Brain microvascular endothelial cell (primary cell): ENCODE measurements around the gene HNF4A.

ENCODE experiments used
- DNase-seq: peaks from one replicate; pipeline ENCODE4 v3.0.0-alpha.2; 2020
- H3K27ac ChIP-seq: fragments of 250-450 bp; sonication (Bioruptor Pico); 2 replicates; pipeline ENCODE4 v1.5.1; 2020; ENCODE audit warnings: mild to moderate bottlenecking, moderate library complexity
- H3K27me3 ChIP-seq: fragments of 250-450 bp; sonication (Bioruptor Pico); replicated peaks from 2 replicates; pipeline ENCODE4 v1.5.1; 2020; ENCODE audit warnings: mild to moderate bottlenecking
- H3K36me3 ChIP-seq: fragments of 250-450 bp; sonication (Bioruptor Pico); replicated peaks from 2 replicates; pipeline ENCODE4 v1.5.1; 2020; ENCODE audit warnings: mild to moderate bottlenecking
- H3K4me3 ChIP-seq: 2 replicates; pipeline ENCODE4 v1.5.1; 2011; ENCODE audit warnings: low read depth, mild to moderate bottlenecking, control low read depth, low read length, moderate library complexity
- in situ Hi-C: cut with HindIII; loops from 2 replicates; pipeline ENCODE4 v1.10.0; 2017; ENCODE audit warnings: low sequenced_read_pairs, low pct_ligation_motif_present
- TF ChIP-seq, protein P1 (sequence below): IDR thresholded peaks from 2 replicates; pipeline ENCODE4 v1.5.1; 2011; ENCODE audit warnings: low read depth, mild to moderate bottlenecking, moderate library complexity, low read length, control low read depth, inconsistent platforms; ENCODE audit errors: missing control alignments

The HNF4A gene

GRCh38 chr20:44413575-44414345 is 58.3 kb downstream of the HNF4A start:
- Histone ChIP-seq H3K27ac (no peak overlapping the region), H3K4me3 (no peak overlapping the region), H3K27me3 (no peaks in the 10 kb centered on the region), H3K36me3 (no peaks in the 10 kb centered on the region)
- TF ChIP-seq, protein P1, sequence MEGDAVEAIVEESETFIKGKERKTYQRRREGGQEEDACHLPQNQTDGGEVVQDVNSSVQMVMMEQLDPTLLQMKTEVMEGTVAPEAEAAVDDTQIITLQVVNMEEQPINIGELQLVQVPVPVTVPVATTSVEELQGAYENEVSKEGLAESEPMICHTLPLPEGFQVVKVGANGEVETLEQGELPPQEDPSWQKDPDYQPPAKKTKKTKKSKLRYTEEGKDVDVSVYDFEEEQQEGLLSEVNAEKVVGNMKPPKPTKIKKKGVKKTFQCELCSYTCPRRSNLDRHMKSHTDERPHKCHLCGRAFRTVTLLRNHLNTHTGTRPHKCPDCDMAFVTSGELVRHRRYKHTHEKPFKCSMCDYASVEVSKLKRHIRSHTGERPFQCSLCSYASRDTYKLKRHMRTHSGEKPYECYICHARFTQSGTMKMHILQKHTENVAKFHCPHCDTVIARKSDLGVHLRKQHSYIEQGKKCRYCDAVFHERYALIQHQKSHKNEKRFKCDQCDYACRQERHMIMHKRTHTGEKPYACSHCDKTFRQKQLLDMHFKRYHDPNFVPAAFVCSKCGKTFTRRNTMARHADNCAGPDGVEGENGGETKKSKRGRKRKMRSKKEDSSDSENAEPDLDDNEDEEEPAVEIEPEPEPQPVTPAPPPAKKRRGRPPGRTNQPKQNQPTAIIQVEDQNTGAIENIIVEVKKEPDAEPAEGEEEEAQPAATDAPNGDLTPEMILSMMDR: no peak
- DNase-seq: no peak
- in situ Hi-C loops: no loop called here

GRCh38 chr20:44414346-44414714 is 58.8 kb downstream of the HNF4A start:
- H3K27me3 ChIP-seq: no peaks in the 10 kb centered on the region
- H3K27ac ChIP-seq: no peak overlapping the region
- TF ChIP-seq, protein P1: no peak
- no peak overlapping the region for H3K4me3 ChIP-seq
- in situ Hi-C loops: no loop called here
- no peaks in the 10 kb centered on the region for H3K36me3 ChIP-seq
- DNase-seq: no peak

DNA sequence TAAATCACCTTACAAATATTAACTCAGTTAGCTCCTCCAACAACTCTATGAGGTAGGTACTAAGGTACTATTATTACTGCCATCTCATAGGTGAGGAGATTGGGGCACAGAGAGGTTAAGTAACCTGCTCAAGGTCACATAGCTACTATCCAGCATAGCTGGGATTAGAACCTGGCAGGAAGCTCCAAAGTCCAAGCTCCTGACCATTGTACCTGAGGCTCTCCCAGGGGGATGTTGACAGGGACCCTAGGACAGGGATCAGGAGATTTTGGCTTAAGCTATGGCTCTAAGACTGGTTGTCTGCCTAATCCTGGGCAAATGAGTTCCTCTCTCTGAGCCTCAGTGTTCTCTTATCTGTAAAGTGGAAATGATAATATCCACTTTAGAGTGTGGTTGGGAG is 59.3 kb downstream of the HNF4A start:
- Histone ChIP-seq H3K4me3 (no peak overlapping the region), H3K27me3 (no peaks in the 10 kb centered on the region), H3K27ac (no peak overlapping the region), H3K36me3 (no peaks in the 10 kb centered on the region)
- in situ Hi-C loops: no loop called here
- no peak for DNase-seq
- TF ChIP-seq, protein P1: no peak

- no peak overlapping the region for H3K27ac ChIP-seq
- no peak overlapping the region for H3K4me3 ChIP-seq
- in situ Hi-C loops: no loop called here
- H3K27me3 ChIP-seq: no peaks in the 10 kb centered on the region
- TF ChIP-seq, protein P1: no peak
- DNase-seq: no peak
- H3K36me3 ChIP-seq: no peaks in the 10 kb centered on the region
These were observed 60.6 kb downstream of the HNF4A start for GRCh38 chr20:44415833-44416715.

DNA sequence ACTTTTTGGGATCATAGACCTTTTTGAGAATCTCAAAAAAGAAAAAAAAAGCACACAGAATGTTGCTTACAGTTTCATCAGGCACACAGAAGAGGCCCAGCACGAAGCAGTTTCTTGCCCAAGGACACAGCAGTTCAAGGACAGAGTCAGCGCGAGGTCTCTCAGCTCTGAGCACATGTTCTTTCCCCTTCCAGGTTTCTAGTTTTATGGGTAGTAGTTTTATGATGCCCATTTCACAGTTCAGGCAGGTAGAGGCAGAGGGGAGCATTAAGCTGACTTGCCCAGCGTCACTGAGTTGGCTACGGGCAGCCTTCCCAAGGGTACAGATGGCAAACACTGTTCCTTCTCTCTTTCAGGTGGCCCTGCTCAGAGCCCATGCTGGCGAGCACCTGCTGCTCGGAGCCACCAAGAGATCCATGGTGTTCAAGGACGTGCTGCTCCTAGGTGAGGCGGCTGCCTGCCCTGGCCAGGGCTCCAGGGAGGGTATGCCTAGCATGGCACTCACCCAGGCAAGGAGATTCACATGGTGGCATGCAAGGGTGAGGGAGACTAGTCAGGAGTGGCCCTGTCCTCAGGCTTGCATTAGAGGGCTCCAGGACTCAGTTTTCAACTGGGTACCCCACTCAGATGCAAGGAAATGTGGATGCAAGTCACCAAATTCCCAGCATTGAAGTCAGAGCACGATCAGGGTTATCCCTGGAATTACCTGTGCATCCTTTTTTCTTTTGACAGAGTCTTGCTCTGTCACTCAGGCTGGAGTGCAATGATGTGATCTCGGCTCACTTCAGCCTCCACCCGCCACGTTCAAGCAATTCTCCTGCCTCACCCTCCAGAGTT is 62.8 kb downstream of the HNF4A start:
- H3K4me3 ChIP-seq: no peak overlapping the region
- TF ChIP-seq, protein P1: no peak
- H3K27me3 ChIP-seq: no peaks in the 10 kb centered on the region
- no peaks in the 10 kb centered on the region for H3K36me3 ChIP-seq
- in situ Hi-C loops: no loop called here
- no peak overlapping the region for H3K27ac ChIP-seq
- DNase-seq: no peak
